ENCODE data around the gene SPECC1. TPM values are rescaled to one million over a fixed set of nuclear protein-coding genes. Genes with fewer than 3 reads are reported as not detected.

SPECC1 gene
- polyA plus RNA-seq, 3 donors, result 36.0 to 58.4 (median 50.5) TPM

- Histone ChIP-seq H3K4me2 (replicated peaks; ENCODE audit: extremely low read depth, low read length, poor library complexity, severe bottlenecking) (no peak overlapping the region), H3K4me3 (replicated peaks in 1 of 3; ENCODE audit: low read depth in 2 of 3, low read length in 3 of 3) (no peak overlapping the region), H3K9ac (ENCODE audit: insufficient read depth, low read length, poor library complexity, severe bottlenecking) (no peak overlapping the region), H3K27ac (ENCODE audit: low read depth in 1 of 2, low read length in 2 of 2) (no peak overlapping the region), H2AFZ (ENCODE audit: insufficient read depth, low read depth, low read length, poor library complexity, severe bottlenecking) (no peak overlapping the region), H4K20me1 (ENCODE audit: insufficient read depth, low read length) (peaks cover 86% of the 10 kb centered on the region), H3K9me3 (replicated peaks in 1 of 2; ENCODE audit: control insufficient read depth in 1 of 2, insufficient read depth in 1 of 2, low read length in 2 of 2) (no peaks in the 10 kb centered on the region), H3K27me3 (ENCODE audit: control insufficient read depth in 2 of 2, insufficient read depth in 2 of 2, low read length in 2 of 2) (no peaks in the 10 kb centered on the region), H3K36me3 (replicated peaks in 1 of 2; ENCODE audit: control insufficient read depth in 1 of 2, insufficient read depth in 2 of 2, low read length in 2 of 2) (peaks cover 7 to 68% of the 10 kb centered on the region in 2 donors), H3K4me1 (ENCODE audit: control insufficient read depth in 1 of 2, insufficient read depth in 2 of 2, low read length in 2 of 2) (no peaks in the 10 kb centered on the region), H3K79me2 (ENCODE audit: insufficient read depth, low read length) (peaks cover 69% of the 10 kb centered on the region)
- H3K4me3 Mint-ChIP-seq, result no peak overlapping the region
- no peak for DNase-seq
- peak overlapping the region in 1 of 7 donors; percentile 64 for H3K27ac Mint-ChIP-seq
- H3K36me3 Mint-ChIP-seq, result peaks cover 19 to 52% of the 10 kb centered on the region in 2 donors
- no peaks in the 10 kb centered on the region for H3K27me3 Mint-ChIP-seq (ENCODE audit: low read depth in 3 of 3)
- no peaks in the 10 kb centered on the region for H3K9me3 Mint-ChIP-seq
- WGBS (ENCODE audit: insufficient coverage), result 89% methylated on average over 1 of the region's 2 CpGs
- no peaks in the 10 kb centered on the region for H3K4me1 Mint-ChIP-seq
- intact Hi-C loops (cut with micrococcal nuclease), result no loop called here
- TF ChIP-seq, protein P1, sequence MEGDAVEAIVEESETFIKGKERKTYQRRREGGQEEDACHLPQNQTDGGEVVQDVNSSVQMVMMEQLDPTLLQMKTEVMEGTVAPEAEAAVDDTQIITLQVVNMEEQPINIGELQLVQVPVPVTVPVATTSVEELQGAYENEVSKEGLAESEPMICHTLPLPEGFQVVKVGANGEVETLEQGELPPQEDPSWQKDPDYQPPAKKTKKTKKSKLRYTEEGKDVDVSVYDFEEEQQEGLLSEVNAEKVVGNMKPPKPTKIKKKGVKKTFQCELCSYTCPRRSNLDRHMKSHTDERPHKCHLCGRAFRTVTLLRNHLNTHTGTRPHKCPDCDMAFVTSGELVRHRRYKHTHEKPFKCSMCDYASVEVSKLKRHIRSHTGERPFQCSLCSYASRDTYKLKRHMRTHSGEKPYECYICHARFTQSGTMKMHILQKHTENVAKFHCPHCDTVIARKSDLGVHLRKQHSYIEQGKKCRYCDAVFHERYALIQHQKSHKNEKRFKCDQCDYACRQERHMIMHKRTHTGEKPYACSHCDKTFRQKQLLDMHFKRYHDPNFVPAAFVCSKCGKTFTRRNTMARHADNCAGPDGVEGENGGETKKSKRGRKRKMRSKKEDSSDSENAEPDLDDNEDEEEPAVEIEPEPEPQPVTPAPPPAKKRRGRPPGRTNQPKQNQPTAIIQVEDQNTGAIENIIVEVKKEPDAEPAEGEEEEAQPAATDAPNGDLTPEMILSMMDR (IDR thresholded peaks at IDR 0.05), result no peak
These were observed 163.2 kb downstream of the SPECC1 start for GRCh38 chr17:20172376-20172775.

GRCh38 chr17:20173091-20173490, 163.9 kb downstream of the SPECC1 start:
- H3K4me1 Mint-ChIP-seq, result no peaks in the 10 kb centered on the region
- H3K27me3 Mint-ChIP-seq (ENCODE audit: low read depth in 3 of 3), result no peaks in the 10 kb centered on the region
- TF ChIP-seq, protein P1 (IDR thresholded peaks at IDR 0.05), result no peak
- WGBS (ENCODE audit: insufficient coverage), result no CpG with 5 or more reads among the region's 1 CpG
- Histone ChIP-seq H3K27ac (ENCODE audit: low read depth in 1 of 2, low read length in 2 of 2) (no peak overlapping the region), H3K9ac (ENCODE audit: insufficient read depth, low read length, poor library complexity, severe bottlenecking) (no peak overlapping the region), H3K27me3 (ENCODE audit: control insufficient read depth in 2 of 2, insufficient read depth in 2 of 2, low read length in 2 of 2) (no peaks in the 10 kb centered on the region), H2AFZ (ENCODE audit: insufficient read depth, low read depth, low read length, poor library complexity, severe bottlenecking) (no peak overlapping the region), H3K4me3 (replicated peaks in 1 of 3; ENCODE audit: low read depth in 2 of 3, low read length in 3 of 3) (no peak overlapping the region), H3K9me3 (replicated peaks in 1 of 2; ENCODE audit: control insufficient read depth in 1 of 2, insufficient read depth in 1 of 2, low read length in 2 of 2) (no peaks in the 10 kb centered on the region), H3K4me1 (ENCODE audit: control insufficient read depth in 1 of 2, insufficient read depth in 2 of 2, low read length in 2 of 2) (no peaks in the 10 kb centered on the region), H3K4me2 (replicated peaks; ENCODE audit: extremely low read depth, low read length, poor library complexity, severe bottlenecking) (no peak overlapping the region), H3K79me2 (ENCODE audit: insufficient read depth, low read length) (peaks cover 67% of the 10 kb centered on the region), H3K36me3 (replicated peaks in 1 of 2; ENCODE audit: control insufficient read depth in 1 of 2, insufficient read depth in 2 of 2, low read length in 2 of 2) (peaks cover 7 to 66% of the 10 kb centered on the region in 2 donors), H4K20me1 (ENCODE audit: insufficient read depth, low read length) (peaks cover 86% of the 10 kb centered on the region)
- no peaks in the 10 kb centered on the region for H3K9me3 Mint-ChIP-seq
- intact Hi-C loops (cut with micrococcal nuclease), result no loop called here
- H3K27ac Mint-ChIP-seq, result no peak overlapping the region
- peaks cover 20 to 53% of the 10 kb centered on the region in 2 donors for H3K36me3 Mint-ChIP-seq
- H3K4me3 Mint-ChIP-seq, result no peak overlapping the region
- DNase-seq, result no peak
